Hepatocyte (in vitro differentiated cells): Measurements from ENCODE around the gene GLYATL1B. TPM values are rescaled to one million over a fixed set of nuclear protein-coding genes. Genes with fewer than 3 reads are reported as not detected.
"Not testable (repeated sequence)": the region's sequence is repeated elsewhere in the genome, so short reads cannot be mapped to it uniquely, and the experiment has no call there.

ENCODE experiments used
- DNase-seq: peaks from one replicate; pipeline ENCODE4 v3.0.0-alpha.2; 2016; ENCODE audit warnings: low spot score
- H2AFZ ChIP-seq: fragments of 200-600 bp; sonication (generic); 2 replicates; pipeline ENCODE4 v1.6.0; 2016; ENCODE audit warnings: antibody characterized with exemption, mild to moderate bottlenecking
- H3K27ac ChIP-seq: fragments of 200-600 bp; sonication (generic); 2 replicates; pipeline ENCODE4 v1.5.1; 2016; ENCODE audit warnings: mild to moderate bottlenecking
- H3K27me3 ChIP-seq: fragments of 200-600 bp; sonication (generic); 2 replicates; pipeline ENCODE4 v1.6.1; 2016
- H3K36me3 ChIP-seq: fragments of 200-600 bp; sonication (generic); replicated peaks from 2 replicates; pipeline ENCODE4 v1.5.1; 2016; ENCODE audit warnings: low read depth; ENCODE audit not compliant: insufficient read depth
- H3K4me1 ChIP-seq: fragments of 200-600 bp; sonication (generic); 2 replicates; pipeline ENCODE4 v1.5.1; 2016; ENCODE audit warnings: mild to moderate bottlenecking, moderate library complexity; ENCODE audit not compliant: insufficient read depth
- H3K4me2 ChIP-seq: fragments of 200-600 bp; sonication (generic); 2 replicates; pipeline ENCODE4 v1.6.0; 2016
- H3K4me3 ChIP-seq: fragments of 200-600 bp; sonication (generic); 2 replicates; pipeline ENCODE4 v1.5.1; 2016; ENCODE audit warnings: mild to moderate bottlenecking
- H3K79me2 ChIP-seq: fragments of 200-600 bp; sonication (generic); 2 replicates; pipeline ENCODE4 v1.6.0; 2017; ENCODE audit warnings: mild to moderate bottlenecking
- H3K9me2 ChIP-seq: fragments of 200-600 bp; sonication (generic); replicated peaks from 2 replicates; pipeline ENCODE4 v1.6.0; 2017; ENCODE audit warnings: mild to moderate bottlenecking; ENCODE audit not compliant: insufficient read depth
- H3K9me3 ChIP-seq: fragments of 200-600 bp; sonication (generic); 2 replicates; pipeline ENCODE4 v1.5.1; 2016; ENCODE audit warnings: low read depth, mild to moderate bottlenecking
- H4K20me1 ChIP-seq: fragments of 200-600 bp; sonication (generic); 2 replicates; pipeline ENCODE4 v1.6.0; 2016; ENCODE audit warnings: mild to moderate bottlenecking; ENCODE audit not compliant: insufficient read depth, poor library complexity, severe bottlenecking
- EZH2 ChIP-seq: fragments of 200-600 bp; sonication (generic); IDR thresholded peaks from 2 replicates; pipeline ENCODE4 v1.6.1; 2016; ENCODE audit warnings: antibody characterized with exemption, mild to moderate bottlenecking, borderline replicate concordance
- EZH2phosphoT487 ChIP-seq: fragments of 200-600 bp; sonication (generic); IDR thresholded peaks from one replicate; pipeline ENCODE4 v1.6.1; 2018; ENCODE audit warnings: antibody characterized with exemption, mild to moderate bottlenecking, low read depth, moderate library complexity; ENCODE audit not compliant: unreplicated experiment, severe bottlenecking
- WGBS: methylation state at CpG from one replicate; pipeline ENCODE4 v1.1.6; 2016; ENCODE audit warnings: low lambda C conversion rate; ENCODE audit errors: missing lambda C conversion rate; 5-methylcytosine and 5-hydroxymethylcytosine counted together
- polyA plus RNA-seq: library from polyadenylated mRNA; unstranded; fragments of >200 nt; fragmentation: Nextera tagmentation; extraction: Ambion mirVana; gene quantifications from 2 replicates; pipeline ENCODE4 v1.2.1, GENCODE V29; 2016
- total RNA-seq: library from RNA; depleted of rRNA; stranded (reverse); fragments of >200 nt; gene quantifications from 2 replicates; pipeline ENCODE4 v1.2.3, GENCODE V29; 2014
- TF ChIP-seq, protein P1 (sequence below): fragments of 200-600 bp; sonication (generic); IDR thresholded peaks from 2 replicates; pipeline ENCODE4 v1.5.1; 2016; ENCODE audit warnings: antibody characterized with exemption, mild to moderate bottlenecking; ENCODE audit not compliant: poor library complexity

Gene GLYATL1B
- total and polyA plus RNA-seq, 2 experiments from 2014 or later = 0.28 TPM; not detected in 1

DNA sequence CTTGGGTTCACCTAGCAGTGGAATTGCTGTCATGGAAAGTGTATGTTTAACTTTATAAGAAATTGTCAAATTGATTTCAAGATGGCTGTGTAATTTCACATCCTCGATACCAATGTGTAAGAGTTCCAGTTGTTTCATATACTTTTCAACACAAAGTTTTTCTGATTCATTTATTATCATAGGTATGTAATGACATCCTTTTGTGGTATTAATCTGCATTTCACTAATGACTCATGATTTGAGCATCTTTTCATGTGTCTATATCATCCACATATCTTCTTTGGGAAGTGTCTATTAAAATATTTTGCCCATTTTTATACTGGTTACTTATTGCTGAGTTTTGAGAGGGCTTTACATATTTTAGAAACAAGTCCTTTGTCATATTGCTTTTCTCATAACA is 17.0 kb upstream of the GLYATL1B start:
- no peaks in the 10 kb centered on the region for H3K4me1 ChIP-seq
- DNase-seq = no peak
- H3K4me3 ChIP-seq = no peak overlapping the region
- H4K20me1 ChIP-seq = no peaks in the 10 kb centered on the region
- no peak overlapping the region for H2AFZ ChIP-seq
- H3K79me2 ChIP-seq = no peaks in the 10 kb centered on the region
- no peaks in the 10 kb centered on the region for H3K36me3 ChIP-seq
- H3K27ac ChIP-seq = no peak overlapping the region
- peaks cover 7% of the 10 kb centered on the region for H3K27me3 ChIP-seq
- no peak for TF ChIP-seq EZH2
- no peak for TF ChIP-seq EZH2phosphoT487
- TF ChIP-seq, protein P1, sequence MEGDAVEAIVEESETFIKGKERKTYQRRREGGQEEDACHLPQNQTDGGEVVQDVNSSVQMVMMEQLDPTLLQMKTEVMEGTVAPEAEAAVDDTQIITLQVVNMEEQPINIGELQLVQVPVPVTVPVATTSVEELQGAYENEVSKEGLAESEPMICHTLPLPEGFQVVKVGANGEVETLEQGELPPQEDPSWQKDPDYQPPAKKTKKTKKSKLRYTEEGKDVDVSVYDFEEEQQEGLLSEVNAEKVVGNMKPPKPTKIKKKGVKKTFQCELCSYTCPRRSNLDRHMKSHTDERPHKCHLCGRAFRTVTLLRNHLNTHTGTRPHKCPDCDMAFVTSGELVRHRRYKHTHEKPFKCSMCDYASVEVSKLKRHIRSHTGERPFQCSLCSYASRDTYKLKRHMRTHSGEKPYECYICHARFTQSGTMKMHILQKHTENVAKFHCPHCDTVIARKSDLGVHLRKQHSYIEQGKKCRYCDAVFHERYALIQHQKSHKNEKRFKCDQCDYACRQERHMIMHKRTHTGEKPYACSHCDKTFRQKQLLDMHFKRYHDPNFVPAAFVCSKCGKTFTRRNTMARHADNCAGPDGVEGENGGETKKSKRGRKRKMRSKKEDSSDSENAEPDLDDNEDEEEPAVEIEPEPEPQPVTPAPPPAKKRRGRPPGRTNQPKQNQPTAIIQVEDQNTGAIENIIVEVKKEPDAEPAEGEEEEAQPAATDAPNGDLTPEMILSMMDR = no peak
- H3K4me2 ChIP-seq = no peak overlapping the region
- H3K9me2 ChIP-seq = no peaks in the 10 kb centered on the region
- H3K9me3 ChIP-seq = no peaks in the 10 kb centered on the region
- 84% methylated on average over 1 of the region's 1 CpG for WGBS

GRCh38 chr11:59076876-59077571 is 9.1 kb upstream of the GLYATL1B start:
- no peak for TF ChIP-seq EZH2phosphoT487
- TF ChIP-seq EZH2 = no peak
- TF ChIP-seq, protein P1 = no peak
- Histone ChIP-seq H3K27ac (no peak overlapping the region), H3K4me2 (no peak overlapping the region), H3K9me3 (no peaks in the 10 kb centered on the region), H3K27me3 (no peaks in the 10 kb centered on the region), H3K9me2 (no peaks in the 10 kb centered on the region), H3K4me1 (no peaks in the 10 kb centered on the region), H3K36me3 (no peaks in the 10 kb centered on the region), H3K79me2 (no peaks in the 10 kb centered on the region), H2AFZ (no peak overlapping the region), H3K4me3 (no peak overlapping the region), H4K20me1 (no peaks in the 10 kb centered on the region)
- no peak for DNase-seq
- 91% methylated on average over 8 of the region's 8 CpGs for WGBS

- no peaks in the 10 kb centered on the region for H4K20me1 ChIP-seq
- no peak for TF ChIP-seq EZH2phosphoT487
- no peak overlapping the region for H3K4me2 ChIP-seq
- no peaks in the 10 kb centered on the region for H3K36me3 ChIP-seq
- no peak overlapping the region for H2AFZ ChIP-seq
- H3K4me3 ChIP-seq = no peak overlapping the region
- no peaks in the 10 kb centered on the region for H3K4me1 ChIP-seq
- H3K27ac ChIP-seq = no peak overlapping the region
- 91% methylated on average over 2 of the region's 2 CpGs for WGBS
- H3K79me2 ChIP-seq = no peaks in the 10 kb centered on the region
- H3K9me2 ChIP-seq = no peaks in the 10 kb centered on the region
- no peaks in the 10 kb centered on the region for H3K27me3 ChIP-seq
- DNase-seq = no peak
- H3K9me3 ChIP-seq = no peaks in the 10 kb centered on the region
Observed at GRCh38 chr11:59078435-59078834, 7.7 kb upstream of the GLYATL1B start.

DNA sequence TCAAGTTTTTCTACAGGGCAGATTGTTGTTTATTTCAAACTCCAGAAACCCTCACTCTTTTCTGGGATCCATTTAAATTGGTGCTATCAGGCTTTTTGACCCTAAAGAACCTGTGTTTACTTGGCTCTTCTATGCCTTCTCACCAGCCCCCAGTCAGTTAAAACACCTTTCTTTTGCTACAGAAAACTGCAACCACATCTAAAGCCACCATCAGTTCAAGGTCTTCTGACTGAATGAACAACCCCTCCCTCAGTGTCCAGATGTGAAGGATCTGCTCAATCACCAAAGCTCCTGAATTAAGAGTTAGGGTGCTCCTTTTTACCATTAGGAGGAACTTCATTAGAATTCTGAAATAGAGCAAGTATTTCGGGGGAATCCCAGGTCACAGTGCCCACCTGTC is 7.0 kb upstream of the GLYATL1B start:
- Histone ChIP-seq H3K79me2 (no peaks in the 10 kb centered on the region), H3K9me2 (no peaks in the 10 kb centered on the region), H4K20me1 (no peaks in the 10 kb centered on the region), H3K9me3 (no peaks in the 10 kb centered on the region), H3K4me1 (no peaks in the 10 kb centered on the region), H3K4me2 (no peak overlapping the region), H3K4me3 (no peak overlapping the region), H3K27me3 (no peaks in the 10 kb centered on the region), H3K27ac (no peak overlapping the region), H2AFZ (no peak overlapping the region), H3K36me3 (no peaks in the 10 kb centered on the region)
- 92% methylated on average over 1 of the region's 1 CpG for WGBS
- TF ChIP-seq, protein P1 = no peak
- TF ChIP-seq EZH2phosphoT487 = no peak
- TF ChIP-seq EZH2 = no peak
- DNase-seq = no peak

DNA sequence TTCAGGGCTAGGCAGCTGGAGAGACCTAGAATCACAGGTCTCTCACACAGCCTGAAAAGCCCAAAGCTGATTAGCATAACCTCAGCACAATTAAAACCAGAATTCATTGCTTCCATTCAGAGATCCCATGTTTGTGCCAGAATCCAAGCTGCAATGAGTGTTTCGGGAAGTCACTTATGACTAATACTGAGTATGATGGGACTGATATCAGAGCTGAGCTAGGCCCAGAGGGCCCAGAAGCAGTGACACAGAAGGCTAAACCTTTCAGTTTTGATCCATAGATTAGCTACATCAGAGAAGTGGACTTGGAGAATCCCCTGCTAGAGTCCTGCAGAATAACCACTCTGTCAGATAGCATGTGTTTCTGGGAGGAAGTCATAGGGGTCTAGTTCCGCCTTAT is 5.7 kb upstream of the GLYATL1B start:
- not testable (repeated sequence) for H3K9me3 ChIP-seq, DNase-seq, H3K36me3 ChIP-seq, H4K20me1 ChIP-seq, H3K79me2 ChIP-seq, H3K27me3 ChIP-seq, H3K4me2 ChIP-seq, H3K9me2 ChIP-seq, H3K4me3 ChIP-seq, H3K27ac ChIP-seq, H3K4me1 ChIP-seq, H2AFZ ChIP-seq
- 96% methylated on average over 2 of the region's 2 CpGs for WGBS

- not testable (repeated sequence) for H3K4me2 ChIP-seq, H4K20me1 ChIP-seq, H3K9me2 ChIP-seq, H3K27ac ChIP-seq, H3K79me2 ChIP-seq, H3K27me3 ChIP-seq, DNase-seq, H3K9me3 ChIP-seq, H2AFZ ChIP-seq, H3K4me3 ChIP-seq, H3K4me1 ChIP-seq, H3K36me3 ChIP-seq
- WGBS = 75% methylated on average over 4 of the region's 4 CpGs
Observed at GRCh38 chr11:59081430-59082020, 4.6 kb upstream of the GLYATL1B start.
